SHP77 (cell line): ENCODE data around the gene FASTKD3.
"Not testable (repeated sequence)": the region's sequence is repeated elsewhere in the genome, so short reads cannot be mapped to it uniquely, and the experiment has no call there.

Experiments
- DNase-seq, 2 experiments: peaks; one replicate each; lab custom pipeline; 2025; lab: John Stamatoyannopoulos, UW

Gene FASTKD3, protein sequence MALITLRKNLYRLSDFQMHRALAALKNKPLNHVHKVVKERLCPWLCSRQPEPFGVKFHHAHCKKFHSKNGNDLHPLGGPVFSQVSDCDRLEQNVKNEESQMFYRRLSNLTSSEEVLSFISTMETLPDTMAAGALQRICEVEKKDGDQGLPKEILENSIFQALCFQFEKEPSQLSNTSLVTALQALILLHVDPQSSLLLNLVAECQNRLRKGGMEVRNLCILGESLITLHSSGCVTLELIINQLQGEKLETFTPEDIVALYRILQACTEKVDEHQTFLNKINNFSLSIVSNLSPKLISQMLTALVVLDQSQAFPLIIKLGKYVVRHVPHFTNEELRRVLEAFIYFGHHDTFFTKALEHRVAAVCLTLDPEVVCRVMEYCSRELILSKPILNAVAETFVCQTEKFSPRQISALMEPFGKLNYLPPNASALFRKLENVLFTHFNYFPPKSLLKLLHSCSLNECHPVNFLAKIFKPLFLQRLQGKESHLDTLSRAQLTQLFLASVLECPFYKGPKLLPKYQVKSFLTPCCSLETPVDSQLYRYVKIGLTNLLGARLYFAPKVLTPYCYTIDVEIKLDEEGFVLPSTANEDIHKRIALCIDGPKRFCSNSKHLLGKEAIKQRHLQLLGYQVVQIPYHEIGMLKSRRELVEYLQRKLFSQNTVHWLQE

DNA sequence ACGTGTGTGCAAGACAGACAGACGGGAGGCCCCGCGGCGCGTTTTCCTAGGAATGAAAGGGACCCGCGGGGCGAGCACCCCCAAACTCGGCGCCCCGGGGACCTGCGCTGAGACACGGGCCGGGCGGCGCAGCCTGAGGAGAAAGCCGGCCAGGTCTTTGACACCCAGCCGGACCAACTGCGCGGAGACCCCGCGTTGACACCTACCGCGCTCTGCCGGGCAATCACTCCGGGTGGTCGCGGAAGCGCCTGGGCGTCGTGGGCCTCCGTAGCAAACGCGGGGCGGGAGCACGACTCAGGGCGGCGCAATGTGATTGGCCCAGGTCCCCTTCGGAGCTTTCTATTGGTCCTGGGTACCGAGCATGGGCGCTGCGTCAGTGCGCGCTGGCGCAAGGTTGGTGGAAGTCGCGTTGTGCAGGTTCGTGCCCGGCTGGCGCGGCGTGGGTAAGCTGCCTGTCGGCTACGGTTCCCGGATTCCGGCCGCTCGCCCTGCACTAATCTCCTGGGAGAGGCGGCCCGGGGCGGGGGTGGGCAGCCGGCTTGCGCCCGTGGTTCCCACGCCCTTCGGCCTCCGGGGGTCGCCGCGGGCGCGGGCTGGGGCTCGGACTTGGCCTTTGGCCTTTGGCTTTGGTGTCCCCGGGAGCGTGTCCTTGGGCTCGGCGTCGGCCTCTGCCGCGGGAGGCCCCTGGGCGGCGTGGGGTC lies at the start of gene FASTKD3, which contains the start of gene MTRR:
Gene FASTKD3, minus strand, starts transcription at position 259 of the 701 bp plus-strand sequence. CDS start 948 bp downstream, outside the sequence.
Gene MTRR, plus strand, starts transcription at position 376 of the 701 bp plus-strand sequence. CDS start 1,647 bp downstream, outside the sequence.
- peak; percentile 94 to 97 for DNase-seq

DNA sequence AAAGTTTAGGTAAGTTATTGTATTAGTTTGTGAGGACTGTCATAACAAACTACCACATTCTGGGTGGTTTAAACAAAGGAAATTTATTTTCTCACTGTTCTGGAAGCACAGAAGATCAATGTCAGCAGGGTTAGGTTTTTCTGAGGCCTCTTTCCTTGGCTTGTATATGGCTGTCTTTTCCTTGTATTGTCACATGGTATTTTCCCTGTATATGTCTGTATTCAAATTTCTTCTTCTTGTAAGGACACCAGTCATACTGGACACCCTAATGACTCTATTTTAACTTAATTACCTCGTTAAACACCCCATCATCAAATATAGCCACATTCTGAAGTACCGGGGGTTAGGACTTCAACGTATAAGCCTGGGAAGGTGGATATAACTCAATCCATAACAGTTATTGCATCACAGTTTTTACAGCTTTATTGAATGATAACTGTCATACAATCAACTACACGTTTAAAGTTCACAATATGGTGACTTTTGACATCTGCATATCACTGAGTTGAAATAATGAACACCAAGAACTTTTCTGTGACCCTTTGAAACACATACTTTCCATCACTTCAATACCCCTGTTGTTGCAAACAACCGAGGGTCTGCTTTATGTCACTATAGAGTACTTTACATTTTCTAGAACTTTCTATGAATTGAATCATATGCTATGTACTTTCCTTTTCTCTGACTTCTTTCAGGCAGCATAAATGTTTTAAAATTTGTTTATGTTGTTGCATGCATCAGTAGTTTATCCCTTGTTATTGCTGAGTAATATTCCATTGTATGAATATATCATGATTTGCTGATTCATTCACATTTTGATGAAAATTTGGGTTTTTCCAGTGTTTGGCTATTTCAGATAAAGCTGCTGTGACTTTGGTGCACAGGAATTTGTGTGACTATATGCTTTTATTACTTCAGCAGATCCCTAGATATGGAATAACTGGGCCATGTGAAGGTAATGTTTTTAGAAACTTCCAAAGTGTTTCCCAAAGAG lies 48.6 kb upstream of the FASTKD3 start:
- DNase-seq = no peak

DNA sequence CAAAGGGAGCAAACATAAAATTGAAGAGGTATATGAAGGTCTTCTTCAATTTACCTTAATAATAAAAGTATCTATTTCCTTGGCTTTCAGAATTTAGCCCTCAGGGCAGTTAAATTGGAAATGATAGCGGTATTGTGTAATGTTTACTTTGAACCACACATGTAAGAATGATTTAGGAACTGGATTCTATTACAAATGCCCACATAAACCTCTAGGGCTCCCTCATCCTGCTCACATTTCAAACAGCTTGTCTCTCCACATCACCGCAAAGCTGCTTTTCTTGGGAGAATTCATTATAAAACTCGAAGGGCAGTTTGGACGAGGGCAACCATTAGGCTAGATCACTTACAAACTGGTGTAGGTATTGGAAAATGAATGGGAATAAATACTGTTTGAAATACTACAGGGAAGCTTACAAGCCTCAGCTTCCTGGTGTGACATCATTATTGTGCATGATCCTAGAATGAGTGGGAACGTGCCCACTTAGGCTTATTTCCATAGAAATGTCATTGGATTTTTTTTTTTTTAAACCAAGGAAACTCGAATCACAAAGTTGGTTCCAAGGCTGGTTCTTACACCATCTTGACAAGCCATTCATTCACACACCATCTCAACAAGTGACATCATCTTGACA lies 47.5 kb upstream of the FASTKD3 start:
- DNase-seq = no peak

DNA sequence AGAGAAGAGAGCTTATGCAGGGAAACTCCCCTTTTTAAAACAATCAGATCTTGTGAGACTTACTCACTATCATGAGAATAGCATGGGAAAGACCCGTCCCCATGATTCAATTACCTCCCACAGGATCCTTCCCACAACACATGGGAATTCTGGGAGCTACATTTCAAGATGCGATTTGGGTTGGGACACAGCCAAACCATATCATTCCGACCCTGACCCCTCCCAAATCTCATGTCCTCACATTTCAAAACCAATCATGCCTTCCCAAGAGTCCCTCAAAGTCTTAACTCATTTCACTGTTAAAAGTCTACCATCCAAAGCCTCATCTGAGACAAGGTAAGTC lies 42.6 kb upstream of the FASTKD3 start:
- DNase-seq = not testable (repeated sequence)

DNA sequence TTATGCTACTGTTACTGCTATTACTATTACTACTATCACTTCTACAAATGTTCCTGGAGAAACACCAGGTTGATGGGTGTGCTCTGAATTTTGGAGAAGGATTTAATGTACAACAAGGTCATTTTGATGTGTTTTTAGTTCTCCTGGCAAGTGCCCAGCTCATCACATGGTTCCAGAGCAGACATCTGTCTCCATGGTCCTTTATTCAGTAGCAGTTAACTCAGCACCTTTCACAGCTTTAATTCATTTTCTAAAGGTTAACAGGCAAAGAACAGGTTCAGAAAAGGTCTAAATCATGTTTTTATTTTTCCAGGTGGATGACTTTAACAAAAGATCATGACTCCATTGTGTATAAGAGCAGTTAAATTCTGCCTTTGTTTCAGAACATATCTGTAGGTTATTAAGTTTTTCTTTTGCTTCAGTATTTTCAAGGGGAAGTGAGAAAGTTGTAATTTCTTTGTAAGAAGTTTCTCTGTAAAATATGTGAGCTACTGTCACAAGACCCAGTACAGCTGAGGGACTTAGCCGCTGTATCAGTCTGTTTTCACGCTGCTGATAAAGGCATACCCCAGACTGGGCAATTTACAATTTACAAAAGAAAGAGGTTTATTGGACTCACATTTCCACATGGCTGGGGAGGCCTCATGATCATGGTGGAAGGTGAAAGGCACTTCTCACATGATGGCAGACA lies 42.1 kb upstream of the FASTKD3 start:
- DNase-seq = no peak

DNA sequence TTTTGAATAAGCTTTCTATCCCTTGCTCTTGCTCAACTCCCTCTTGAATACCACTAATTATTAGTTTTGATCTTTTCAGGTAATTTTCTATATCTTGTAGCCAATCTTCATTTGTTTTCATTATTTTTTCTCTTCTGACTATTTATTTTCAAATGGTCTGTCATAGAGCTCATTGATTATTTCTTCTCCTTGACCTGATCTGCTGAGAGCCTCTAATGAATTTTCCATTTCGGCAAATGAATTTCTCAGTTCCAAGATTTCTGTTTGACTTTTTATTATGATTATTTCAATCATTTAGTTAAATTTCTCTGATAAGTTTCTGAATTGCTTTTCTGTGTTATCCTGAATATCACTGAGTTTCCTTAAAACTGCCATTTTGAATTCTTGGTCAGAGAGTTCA lies 39.5 kb upstream of the FASTKD3 start:
- DNase-seq = no peak

DNA sequence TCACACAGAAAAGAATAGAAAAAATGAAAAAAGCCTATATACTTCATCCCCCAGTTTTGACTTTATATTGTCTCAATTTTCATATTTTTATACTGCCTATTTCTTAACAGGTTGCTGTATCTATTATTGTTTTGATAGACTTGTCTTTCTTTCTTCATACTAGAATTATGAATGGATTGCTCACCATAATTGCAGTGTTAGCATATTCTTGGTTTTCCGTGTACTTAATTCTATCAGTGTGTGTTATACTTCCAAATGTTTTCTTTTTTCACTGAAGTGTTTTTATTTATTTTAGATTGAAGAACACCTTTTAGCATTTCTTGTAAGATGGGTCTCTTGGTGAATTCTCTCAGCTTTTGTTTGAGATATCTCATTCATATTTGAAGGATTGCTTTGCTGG lies 38.8 kb upstream of the FASTKD3 start:
- DNase-seq = no peak

DNA sequence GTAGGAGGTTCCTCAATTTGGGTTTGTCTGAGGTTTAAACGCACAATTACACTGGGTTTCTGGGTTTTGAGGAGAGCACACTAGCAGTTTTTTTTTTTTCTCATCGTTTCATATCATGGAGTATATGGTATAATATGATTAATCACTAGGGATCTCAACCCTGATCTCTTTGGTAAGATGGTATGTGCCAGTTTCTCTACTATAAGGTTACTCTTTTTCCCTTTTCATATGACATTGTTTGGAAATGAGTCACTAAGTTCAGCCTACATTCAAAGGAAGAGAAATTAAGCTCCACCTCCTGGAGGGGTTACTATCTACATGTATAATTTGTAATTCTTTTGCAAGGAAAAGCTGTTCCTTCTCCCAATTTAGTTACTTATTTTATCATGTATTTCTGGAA lies 35.3 kb upstream of the FASTKD3 start:
- DNase-seq = no peak

DNA sequence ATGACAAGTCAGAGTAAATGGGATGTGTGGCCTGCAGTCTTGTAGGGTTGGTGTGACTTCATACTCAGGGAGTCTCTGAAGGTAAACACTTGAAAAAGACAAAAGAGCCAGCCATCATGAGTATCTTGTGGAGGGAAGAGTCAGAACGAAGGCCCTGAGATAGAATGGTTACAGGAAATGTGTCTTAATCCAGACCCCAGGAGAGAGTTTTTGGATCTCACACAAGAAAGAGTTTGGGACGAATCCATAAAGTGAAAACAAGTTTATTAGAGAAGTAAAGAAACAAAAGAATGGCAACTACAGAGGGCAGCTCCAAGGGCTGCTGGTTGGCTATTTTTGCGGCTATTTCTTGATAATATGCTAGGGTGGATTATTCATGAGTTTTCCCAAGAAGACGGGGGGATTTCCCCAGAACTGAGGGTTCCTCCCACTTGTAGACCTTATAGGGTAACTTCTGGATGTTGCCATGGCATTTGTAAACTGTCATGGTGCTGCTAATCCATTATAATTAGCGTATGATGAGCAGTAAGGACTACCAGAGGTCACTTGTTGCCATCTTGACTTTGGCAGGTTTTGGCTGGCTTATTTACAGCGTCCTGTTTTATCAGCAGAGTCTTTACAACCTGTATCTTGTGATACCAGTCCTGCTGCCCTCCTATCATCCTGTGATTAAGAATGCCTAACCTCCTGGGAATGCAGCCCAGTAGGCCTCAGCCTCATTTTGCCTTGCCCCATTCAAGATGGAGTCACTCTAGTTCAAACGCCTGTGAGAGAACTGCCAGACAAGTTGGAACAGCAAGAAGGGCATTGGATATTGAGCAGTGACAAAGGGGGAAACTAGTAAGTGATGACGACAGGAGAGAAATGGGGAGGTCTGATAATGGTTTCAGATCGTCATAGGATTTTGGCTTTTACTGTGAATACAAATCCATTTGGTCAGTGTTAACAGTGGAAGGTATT lies 34.1 kb upstream of the FASTKD3 start:
- DNase-seq = no peak

DNA sequence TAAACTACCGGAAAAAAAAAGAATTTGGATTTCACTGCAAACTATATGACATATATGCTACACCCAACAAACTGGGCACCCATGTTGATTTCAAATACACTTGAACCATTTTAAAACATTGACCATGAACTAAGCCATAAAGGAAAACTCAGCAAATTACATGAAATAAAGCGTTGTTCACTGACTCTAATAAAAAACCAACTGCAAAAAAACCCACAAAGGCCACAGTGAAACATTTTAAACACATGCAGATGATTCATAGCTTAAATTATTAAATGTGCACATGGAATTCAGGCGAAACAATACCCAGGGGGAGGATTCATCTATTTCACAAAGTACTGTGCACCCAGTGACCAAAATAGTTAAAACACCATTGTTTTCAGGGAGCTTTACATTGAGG lies 33.4 kb upstream of the FASTKD3 start:
- DNase-seq = no peak

DNA sequence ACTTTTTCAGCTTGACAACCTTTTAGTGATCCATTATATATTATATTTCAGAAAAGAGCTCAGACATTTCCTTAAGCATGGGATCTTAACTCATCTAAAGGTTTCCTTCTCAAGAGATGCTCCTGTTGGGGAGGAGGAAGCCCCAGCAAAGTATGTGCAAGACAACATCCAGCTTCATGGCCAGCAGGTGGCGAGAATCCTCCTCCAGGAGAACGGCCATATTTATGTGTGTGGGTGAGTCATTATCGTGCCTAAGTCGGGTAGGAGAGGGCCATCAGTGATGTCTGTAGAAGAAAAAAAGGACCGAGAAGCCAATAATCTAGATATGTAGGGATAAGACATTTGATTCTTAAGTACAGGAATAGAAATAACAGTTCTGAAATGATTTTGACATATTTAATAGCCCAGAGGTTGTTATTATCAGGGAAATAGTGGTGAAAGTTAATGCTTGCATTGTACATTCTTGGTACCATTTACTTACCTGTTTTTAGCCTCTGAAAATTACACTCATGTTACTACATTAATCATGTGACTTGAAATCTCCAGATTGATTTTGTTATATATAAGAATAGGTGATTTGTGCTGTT lies 28.3 kb upstream of the FASTKD3 start:
- peak; percentile 40 to 45 for DNase-seq

DNA sequence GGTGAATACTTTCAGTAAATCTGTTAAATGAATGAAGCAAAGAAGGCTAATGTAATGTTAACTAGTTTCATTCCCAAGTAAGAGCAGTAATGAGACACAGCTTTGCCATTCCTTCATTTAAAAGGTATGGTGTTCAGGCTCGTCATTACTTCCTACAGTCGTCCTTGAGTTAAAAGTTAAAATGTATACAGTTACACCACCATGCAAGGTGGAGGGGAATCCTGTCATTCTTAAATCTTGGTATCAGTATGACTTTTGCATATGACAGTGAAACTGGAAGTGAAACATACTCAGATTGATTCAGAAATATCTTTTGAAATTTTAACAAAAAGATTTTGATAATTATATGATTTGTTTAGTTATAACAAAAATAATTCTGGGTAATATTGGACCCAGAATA lies 26.0 kb upstream of the FASTKD3 start:
- no peak for DNase-seq

DNA sequence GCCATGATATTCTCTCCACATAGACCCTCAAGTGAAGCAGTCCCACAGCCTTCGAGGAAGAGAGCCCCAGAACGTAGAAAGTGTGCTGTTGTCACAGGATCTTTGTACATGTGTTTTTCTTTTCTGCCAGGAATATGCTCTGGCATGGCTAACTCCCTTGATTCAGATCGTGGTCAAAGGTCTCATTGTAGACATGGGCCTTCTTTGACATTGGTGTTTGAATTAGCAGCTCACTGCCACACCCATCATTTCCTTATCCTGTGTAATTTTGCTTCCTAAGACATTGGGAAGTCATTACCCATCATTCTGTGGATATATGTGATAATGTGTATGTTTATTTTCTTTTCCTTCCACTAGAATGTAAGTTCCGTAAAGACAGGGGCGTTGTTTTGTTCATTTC lies 25.6 kb upstream of the FASTKD3 start:
- DNase-seq = no peak

DNA sequence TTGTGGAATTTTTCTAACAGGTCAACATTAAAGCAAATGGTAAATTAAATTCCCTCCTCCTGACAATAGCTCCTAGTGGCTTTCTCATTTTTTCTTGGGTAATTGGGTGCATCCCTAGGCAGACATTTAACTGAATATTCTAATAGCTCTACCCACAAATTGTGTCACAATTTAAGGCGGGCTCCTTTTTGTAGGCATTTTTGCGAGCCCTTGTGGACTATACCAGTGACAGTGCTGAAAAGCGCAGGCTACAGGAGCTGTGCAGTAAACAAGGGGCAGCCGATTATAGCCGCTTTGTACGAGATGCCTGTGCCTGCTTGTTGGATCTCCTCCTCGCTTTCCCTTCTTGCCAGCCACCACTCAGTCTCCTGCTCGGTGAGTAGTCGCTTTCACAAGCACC lies 20.1 kb upstream of the FASTKD3 start:
- no peak for DNase-seq

DNA sequence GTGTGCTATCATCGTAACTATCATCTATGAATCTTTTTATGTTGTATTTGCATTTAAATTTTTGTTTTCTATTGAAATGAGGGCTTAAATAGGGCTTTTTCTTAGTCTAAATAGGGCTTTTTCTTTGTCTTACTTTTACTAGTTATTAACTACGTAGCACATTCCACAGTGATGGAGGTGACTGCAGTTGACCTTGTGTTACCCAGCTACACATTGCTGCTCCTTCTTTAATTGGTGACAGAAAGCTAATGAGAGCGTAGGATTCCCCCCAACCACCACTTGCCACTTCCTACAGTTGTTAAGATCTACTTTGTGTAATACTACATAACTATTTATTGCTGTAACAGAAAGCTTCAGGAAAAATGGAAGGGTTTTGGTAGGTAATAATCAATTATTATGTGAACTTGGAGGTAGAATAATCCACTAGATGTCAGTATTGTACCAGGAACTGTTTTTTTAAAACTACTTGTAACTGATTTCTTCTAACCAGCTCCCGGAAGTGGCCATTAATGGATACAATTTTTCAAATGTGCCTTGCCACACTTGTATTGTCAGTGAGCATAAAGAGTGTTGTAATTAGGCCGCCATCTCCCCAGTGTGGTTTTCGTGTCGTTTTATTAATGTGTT lies 18.1 kb upstream of the FASTKD3 start:
- peak; percentile 13 to 17 for DNase-seq

DNA sequence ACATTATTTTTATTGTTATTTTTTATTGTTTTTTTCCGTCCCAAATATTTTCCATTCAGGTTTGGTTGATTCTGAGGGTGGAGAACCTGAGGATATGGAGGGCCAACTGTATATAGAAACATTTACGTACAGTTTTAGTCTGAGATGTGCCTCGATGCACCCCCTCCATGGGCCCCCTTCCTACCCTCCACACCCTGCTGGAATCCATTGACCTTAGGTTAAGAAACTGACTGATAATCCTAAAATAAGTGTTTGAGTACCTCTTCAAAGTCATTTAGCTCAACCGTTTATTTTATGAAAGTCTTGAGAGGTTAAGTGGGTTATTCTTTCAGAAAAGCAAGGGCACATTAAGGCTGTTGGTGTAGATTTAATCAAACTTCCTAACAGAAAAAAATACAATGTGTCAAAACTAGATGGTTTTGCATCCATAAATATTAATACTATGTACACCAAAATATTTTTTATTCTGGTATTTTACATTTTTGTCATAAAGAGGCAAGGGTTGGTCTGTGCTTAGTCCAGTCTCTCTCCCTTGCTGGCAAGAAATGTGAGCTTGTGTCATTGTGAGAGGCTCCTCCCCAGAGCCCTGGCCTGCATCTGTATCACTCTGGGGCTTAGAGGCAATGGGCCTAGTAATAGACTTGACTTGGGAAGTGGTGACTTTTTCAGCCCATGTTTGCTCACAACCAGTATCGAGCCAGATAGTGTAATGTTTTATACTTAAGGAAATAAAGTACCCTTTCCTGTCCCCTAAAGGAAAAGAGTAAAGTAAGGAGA lies 15.8 kb upstream of the FASTKD3 start:
- DNase-seq = no peak

DNA sequence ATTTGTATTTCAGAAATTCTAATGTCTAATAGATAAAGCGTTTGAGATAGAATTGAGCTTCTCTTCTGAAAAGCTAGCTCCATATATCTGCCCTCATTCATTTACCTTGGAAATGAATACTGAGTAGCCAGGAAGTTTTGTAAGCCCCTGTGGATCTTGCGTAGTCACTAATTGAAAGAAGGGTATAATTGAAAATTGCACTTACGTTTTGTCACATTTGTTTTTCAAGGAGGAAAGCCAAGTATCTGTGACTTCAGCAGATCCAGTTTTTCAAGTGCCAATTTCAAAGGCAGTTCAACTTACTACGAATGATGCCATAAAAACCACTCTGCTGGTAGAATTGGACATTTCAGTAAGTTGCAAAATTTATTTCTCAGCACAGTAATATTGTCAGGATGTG lies 14.1 kb upstream of the FASTKD3 start:
- no peak for DNase-seq

DNA sequence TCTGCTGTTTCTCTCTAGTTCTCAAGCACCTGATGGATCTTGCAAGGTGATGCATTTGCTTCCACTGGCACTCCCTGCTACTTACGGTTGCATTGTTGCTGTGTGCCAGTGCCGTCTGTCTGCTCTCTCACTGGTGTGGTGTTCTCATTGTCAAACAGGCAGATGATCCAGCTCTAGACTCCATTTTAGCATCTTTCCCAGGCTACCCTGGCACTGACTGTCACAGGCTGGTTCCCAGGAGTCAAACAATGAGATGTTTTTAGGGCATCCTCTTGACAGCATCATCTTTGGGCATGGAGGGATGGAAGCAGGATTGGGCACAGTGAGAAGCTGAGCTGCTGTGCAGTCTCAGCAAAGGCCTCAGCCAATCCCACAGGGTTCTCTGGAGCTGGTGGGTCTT lies 13.0 kb upstream of the FASTKD3 start:
- no peak for DNase-seq
